ENCODE results near the gene MIOX.

Gene MIOX

GRCh38 chr22:50486561-50487289 lies at the start of gene MIOX:
Gene MIOX (plus strand): TSS chr22:50486859. CDS start chr22:50486898, 39 bp downstream.
- no peak for DNase-seq (ENCODE audit: low spot score)

GRCh38 chr22:50437511-50438304 lies 49.0 kb upstream of the MIOX start:
- DNase-seq (ENCODE audit: low spot score): no peak

- DNase-seq (ENCODE audit: low spot score): no peak
Measured at GRCh38 chr22:50438305-50439275, 48.1 kb upstream of the MIOX start.

- DNase-seq (ENCODE audit: low spot score): no peak
Measured at GRCh38 chr22:50439314-50439870, 47.3 kb upstream of the MIOX start.

GRCh38 chr22:50439871-50440331 lies 46.8 kb upstream of the MIOX start:
- no peak for DNase-seq (ENCODE audit: low spot score)

- no peak for DNase-seq (ENCODE audit: low spot score)
Measured at GRCh38 chr22:50440544-50441249, 46.0 kb upstream of the MIOX start.

- no peak for DNase-seq (ENCODE audit: low spot score)
Measured at GRCh38 chr22:50441428-50441993, 45.1 kb upstream of the MIOX start.

GRCh38 chr22:50443197-50443596 lies 43.5 kb upstream of the MIOX start:
- no peak for DNase-seq (ENCODE audit: low spot score)

GRCh38 chr22:50443801-50444625 lies 42.6 kb upstream of the MIOX start:
- no peak for DNase-seq (ENCODE audit: low spot score)

- DNase-seq (ENCODE audit: low spot score): peak; percentile 74
Measured at GRCh38 chr22:50444663-50445062, 42.0 kb upstream of the MIOX start.

- no peak for DNase-seq (ENCODE audit: low spot score)
Measured at GRCh38 chr22:50445071-50445879, 41.4 kb upstream of the MIOX start.

GRCh38 chr22:50445880-50446707 lies 40.6 kb upstream of the MIOX start:
- DNase-seq (ENCODE audit: low spot score): peak; percentile 37

GRCh38 chr22:50446708-50447575 lies 39.7 kb upstream of the MIOX start:
- no peak for DNase-seq (ENCODE audit: low spot score)

- DNase-seq (ENCODE audit: low spot score): no peak
Measured at GRCh38 chr22:50447576-50448551, 38.8 kb upstream of the MIOX start.

- DNase-seq (ENCODE audit: low spot score): no peak
Measured at GRCh38 chr22:50452649-50453048, 34.0 kb upstream of the MIOX start.

GRCh38 chr22:50454556-50455075 lies 32.0 kb upstream of the MIOX start:
- DNase-seq (ENCODE audit: low spot score): no peak
